Upper lobe of left lung (tissue), 4 donors: ENCODE data around the gene NOX4.

Experiments used
- CTCF ChIP-seq, 6 experiments: fragments of 450-650 bp in 4 of 6; fragments of 200-600 bp in 2 of 6; sonication (generic) in 2 of 6; IDR thresholded peaks; one replicate each; pipeline ENCODE4 v1.5.1; 2016 to 2019; ENCODE audit warnings: antibody characterized with exemption in 6 of 6
- POLR2A ChIP-seq, 4 donors: fragments of 450-650 bp; IDR thresholded peaks; one replicate each; pipeline ENCODE4 v1.5.1; 2016 to 2017; ENCODE audit warnings: antibody characterized with exemption in 4 of 4, mild to moderate bottlenecking in 2 of 4

GRCh38 chr11:89529626-89530380, 38.6 kb upstream of the NOX4 start:
- TF ChIP-seq POLR2A (IDR thresholded peaks at IDR 0.05): no peak
- no peak for TF ChIP-seq CTCF (IDR thresholded peaks at IDR 0.05)
